Memory B cell (primary cell): ENCODE results near the gene ARHGEF2.

Source experiments
- ATAC-seq: fragments of 150-1000 bp; cut with Tn5 transposase; 2 replicates; pipeline ENCODE4 v1.10.0; 2021; ENCODE audit warnings: low read depth, mild to moderate bottlenecking, moderate library complexity
- DNase-seq, 2 donors: peaks; one replicate each; pipeline ENCODE4 v3.0.0; 2022; ENCODE audit warnings: low spot score in 2 of 2
- H3K27ac Mint-ChIP-seq: one replicate; pipeline ENCODE4 v1.8.0; 2022; ENCODE audit warnings: mild to moderate bottlenecking, moderate library complexity, mixed read lengths
- H3K27me3 Mint-ChIP-seq: one replicate; pipeline ENCODE4 v1.8.0; 2022; ENCODE audit warnings: mixed read lengths
- H3K36me3 Mint-ChIP-seq: one replicate; pipeline ENCODE4 v1.8.0; 2022; ENCODE audit warnings: mild to moderate bottlenecking, mixed read lengths
- H3K4me1 Mint-ChIP-seq: one replicate; pipeline ENCODE4 v1.8.0; 2022; ENCODE audit warnings: mixed read lengths
- H3K4me3 Mint-ChIP-seq: one replicate; pipeline ENCODE4 v1.8.0; 2022; ENCODE audit warnings: mild to moderate bottlenecking, moderate library complexity, mixed read lengths
- H3K9me3 Mint-ChIP-seq: one replicate; pipeline ENCODE4 v1.8.0; 2022; ENCODE audit warnings: mixed read lengths

Gene ARHGEF2

DNA sequence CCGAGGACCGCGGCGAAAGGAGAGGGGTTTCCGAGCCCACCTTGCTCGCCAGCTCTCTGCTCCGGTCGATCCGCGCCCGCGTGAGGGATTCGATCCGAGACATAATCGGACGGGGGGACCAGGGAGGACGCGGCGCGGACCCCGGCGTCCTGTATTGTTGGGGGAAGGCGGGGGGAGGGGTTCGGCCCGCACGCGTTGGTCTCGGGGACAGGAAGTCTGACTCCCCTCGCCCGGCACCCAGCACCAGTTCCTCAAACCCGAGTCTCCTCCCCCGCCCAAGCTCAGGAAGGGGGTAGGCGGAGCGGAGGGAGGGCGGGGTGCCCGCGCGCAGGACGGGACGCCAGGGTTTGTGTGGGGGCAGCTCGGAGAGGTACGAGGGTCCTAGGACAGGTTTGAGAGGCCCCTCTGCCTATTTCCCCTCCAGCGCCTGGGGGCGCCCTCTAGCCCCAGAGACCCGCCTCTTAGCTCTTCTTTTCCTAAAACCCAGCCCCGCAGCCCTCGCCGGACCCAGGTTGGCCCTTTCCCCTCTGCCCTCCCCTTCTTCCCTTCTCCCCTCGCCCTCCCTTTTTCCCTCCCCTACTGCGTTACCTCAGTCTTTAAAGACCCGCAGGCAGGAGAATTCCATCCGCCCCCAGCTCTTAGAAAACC is at the start of gene ARHGEF2:
ARHGEF2 (minus strand) TSS at position 223 of the 648 bp plus-strand sequence; CDS start at position 103, 120 bp downstream.
- Mint-ChIP-seq H3K27me3 (no peaks in the 10 kb centered on the region), H3K27ac (peak within 1 kb of the TSS; percentile 91), H3K4me1 (peaks cover 53% of the 10 kb centered on the region), H3K9me3 (no peaks in the 10 kb centered on the region), H3K36me3 (peaks cover 21% of the 10 kb centered on the region), H3K4me3 (peak within 1 kb of the TSS; percentile 86)
- DNase-seq (peak; percentile 67 to 70), ATAC-seq (peak; percentile 81)

DNA sequence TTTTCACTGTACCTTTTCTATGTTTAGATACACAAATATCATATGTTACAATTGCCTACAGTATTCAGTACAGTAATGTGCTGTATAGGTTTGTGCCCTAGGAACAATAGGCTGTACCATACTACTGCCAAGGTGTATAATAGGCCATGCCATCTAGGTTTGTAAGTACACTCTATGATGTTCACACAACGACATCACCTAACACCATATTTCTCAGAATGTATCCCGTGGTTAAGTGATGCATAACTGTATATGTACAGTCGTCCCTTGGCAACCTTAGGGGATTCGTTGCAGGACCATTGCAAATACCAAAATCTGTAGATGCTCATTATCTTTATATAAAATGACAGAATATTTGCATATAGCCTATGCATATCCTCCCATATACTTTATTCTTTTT is 48.2 kb upstream of the ARHGEF2 start:
- Mint-ChIP-seq H3K27me3 (peaks cover 4% of the 10 kb centered on the region), H3K36me3 (no peaks in the 10 kb centered on the region), H3K27ac (no peak overlapping the region), H3K9me3 (no peaks in the 10 kb centered on the region), H3K4me3 (no peak overlapping the region), H3K4me1 (peaks cover 8% of the 10 kb centered on the region)
- DNase-seq (no peak), ATAC-seq (no peak)

DNA sequence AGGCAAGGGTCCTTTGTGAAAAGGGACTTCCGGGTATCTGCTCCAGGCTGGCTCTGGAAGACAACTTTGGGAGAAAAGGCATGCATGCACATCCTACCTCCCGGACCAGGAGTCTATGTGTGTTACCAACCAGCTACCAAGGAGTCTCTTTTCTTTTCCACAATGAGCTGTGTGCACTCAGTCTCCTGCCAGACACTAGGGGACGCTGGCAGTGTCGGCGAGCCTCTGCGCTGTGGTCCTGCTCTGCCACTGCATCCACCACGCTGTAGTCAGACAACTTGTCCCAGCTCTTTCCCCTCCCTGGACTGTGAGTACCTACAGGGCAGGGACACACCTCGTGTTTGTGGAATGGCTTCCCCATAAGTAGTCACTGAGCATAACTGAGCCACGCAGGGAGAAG is 47.5 kb upstream of the ARHGEF2 start:
- Mint-ChIP-seq H3K9me3 (no peaks in the 10 kb centered on the region), H3K27ac (no peak overlapping the region), H3K27me3 (peaks cover 4% of the 10 kb centered on the region), H3K4me1 (peaks cover 8% of the 10 kb centered on the region), H3K36me3 (no peaks in the 10 kb centered on the region), H3K4me3 (no peak overlapping the region)
- DNase-seq (peak in 1 of 2 donors; percentile 14), ATAC-seq (peak; percentile 89)

DNA sequence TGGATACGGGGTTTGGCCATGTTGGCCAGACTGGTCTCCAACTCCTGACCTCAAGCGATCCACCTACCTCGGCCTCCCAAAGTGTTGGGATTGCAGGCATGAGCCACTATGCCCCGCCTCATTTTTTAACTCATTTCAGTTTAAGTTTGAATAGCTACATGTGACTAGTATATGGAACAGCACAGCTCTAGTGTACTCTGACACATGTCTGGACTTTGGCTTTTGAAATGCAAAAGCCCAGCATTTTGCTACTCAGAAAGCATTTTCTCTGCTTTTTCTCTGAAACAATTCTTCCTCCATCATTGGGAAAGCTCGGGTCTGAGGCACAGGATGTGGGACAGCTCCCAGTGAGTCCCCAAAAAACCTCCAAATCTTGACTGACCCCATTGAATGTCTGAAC is 46.5 kb upstream of the ARHGEF2 start:
- peaks cover 4% of the 10 kb centered on the region for H3K27me3 Mint-ChIP-seq
- peaks cover 13% of the 10 kb centered on the region for H3K4me1 Mint-ChIP-seq
- H3K36me3 Mint-ChIP-seq, result no peaks in the 10 kb centered on the region
- no peaks in the 10 kb centered on the region for H3K9me3 Mint-ChIP-seq
- ATAC-seq (no peak), DNase-seq (no peak)
- H3K4me3 Mint-ChIP-seq, result no peak overlapping the region
- no peak overlapping the region for H3K27ac Mint-ChIP-seq

DNA sequence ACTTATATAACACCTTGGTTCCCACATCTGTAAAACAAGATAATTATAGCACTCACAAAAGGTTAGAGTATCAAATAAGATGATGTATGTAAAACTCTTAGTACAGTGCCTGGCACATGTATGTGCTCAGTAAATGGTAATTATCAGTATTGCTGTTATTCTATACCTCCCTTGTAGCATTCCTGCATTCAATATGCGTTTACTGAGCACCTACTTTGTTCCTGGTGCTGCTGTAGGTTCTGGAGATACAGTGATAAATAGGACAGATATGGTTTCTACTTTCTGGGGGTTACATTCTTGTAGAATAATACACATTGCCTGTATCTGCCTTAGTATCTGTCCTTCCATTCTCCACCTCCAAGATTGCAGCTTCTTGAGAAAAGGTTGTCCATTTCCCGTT is 43.6 kb upstream of the ARHGEF2 start:
- no peak overlapping the region for H3K27ac Mint-ChIP-seq

DNA sequence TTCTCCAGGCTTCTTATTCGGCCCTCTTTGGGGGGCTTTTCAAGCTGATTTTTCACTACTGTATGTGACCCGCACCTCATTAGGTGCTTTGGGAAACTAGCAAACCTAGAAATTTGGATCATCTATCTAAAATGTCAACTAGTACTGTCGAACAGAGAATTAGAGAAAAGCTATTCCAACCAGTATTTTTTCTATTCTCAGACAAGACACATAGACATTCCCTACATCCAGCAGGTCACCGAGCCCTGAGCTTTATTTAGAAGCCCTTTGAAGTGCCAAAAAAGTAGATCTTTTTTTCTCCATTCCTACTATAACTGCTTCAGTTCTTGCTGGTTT is 42.7 kb upstream of the ARHGEF2 start:
- Mint-ChIP-seq H3K27me3 (peaks cover 4% of the 10 kb centered on the region), H3K9me3 (no peaks in the 10 kb centered on the region), H3K27ac (peak overlapping the region; percentile 89), H3K36me3 (peaks cover 12% of the 10 kb centered on the region), H3K4me1 (peaks cover 21% of the 10 kb centered on the region), H3K4me3 (peak overlapping the region; percentile 98)
- no peak for DNase-seq
- no peak for ATAC-seq

More for the DNA sequence above, 43.6 kb upstream of the ARHGEF2 start:
- Mint-ChIP-seq H3K4me1 (peaks cover 22% of the 10 kb centered on the region), H3K4me3 (no peak overlapping the region), H3K9me3 (no peaks in the 10 kb centered on the region), H3K27me3 (peaks cover 4% of the 10 kb centered on the region), H3K36me3 (peaks cover 9% of the 10 kb centered on the region)
- ATAC-seq, result no peak
- no peak for DNase-seq

DNA sequence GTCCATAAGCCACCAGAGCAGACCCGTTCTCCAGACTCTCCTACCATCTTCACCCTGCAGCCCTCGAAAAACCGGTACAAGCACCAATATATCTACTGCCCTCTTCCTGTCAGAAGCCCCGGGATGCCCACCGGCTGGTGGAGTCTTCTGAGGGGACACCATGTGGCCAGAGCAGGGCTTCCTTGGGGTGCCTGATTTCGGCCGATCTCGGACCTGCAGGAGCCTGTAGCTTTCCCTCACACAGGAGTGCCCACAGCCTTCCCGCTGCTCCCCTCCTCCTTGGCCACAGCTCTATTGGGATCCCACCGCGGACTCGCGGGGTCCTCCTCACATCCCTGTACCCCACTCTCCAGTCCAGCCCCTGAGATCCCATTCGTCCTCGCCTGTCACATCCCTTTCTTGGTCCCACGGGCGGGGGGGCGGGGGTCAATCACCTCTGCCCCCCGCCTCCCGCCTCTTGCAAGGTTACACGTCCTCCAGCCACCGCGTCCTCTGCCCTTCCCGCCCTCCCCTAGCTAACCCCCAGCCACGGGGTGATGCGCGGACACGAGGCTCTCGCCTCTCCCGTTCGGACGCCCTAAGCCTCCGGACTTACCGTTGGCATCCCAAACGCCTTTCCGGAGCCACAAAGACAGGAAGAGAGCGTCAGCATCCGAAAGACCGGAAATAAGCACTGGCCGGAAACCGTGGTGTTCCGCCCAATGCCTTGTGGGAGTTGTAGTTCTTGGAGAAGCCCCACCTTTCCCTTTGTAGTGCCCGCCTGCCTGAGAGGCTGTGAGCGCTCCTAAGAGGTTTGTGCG is 42.1 kb upstream of the ARHGEF2 start, which contains the start of gene SSR2:
SSR2 (minus strand) TSS at position 659 of the 800 bp plus-strand sequence. CDS start 784 bp downstream, outside the sequence.
- peak; percentile 73 for DNase-seq
- peaks cover 12% of the 10 kb centered on the region for H3K36me3 Mint-ChIP-seq
- no peaks in the 10 kb centered on the region for H3K9me3 Mint-ChIP-seq
- H3K27me3 Mint-ChIP-seq, result peaks cover 4% of the 10 kb centered on the region
- peak within 1 kb of the TSS; percentile 98 for H3K4me3 Mint-ChIP-seq
- H3K4me1 Mint-ChIP-seq, result peaks cover 19% of the 10 kb centered on the region
- H3K27ac Mint-ChIP-seq, result peak within 1 kb of the TSS; percentile 89
- peak; percentile 100 for ATAC-seq

DNA sequence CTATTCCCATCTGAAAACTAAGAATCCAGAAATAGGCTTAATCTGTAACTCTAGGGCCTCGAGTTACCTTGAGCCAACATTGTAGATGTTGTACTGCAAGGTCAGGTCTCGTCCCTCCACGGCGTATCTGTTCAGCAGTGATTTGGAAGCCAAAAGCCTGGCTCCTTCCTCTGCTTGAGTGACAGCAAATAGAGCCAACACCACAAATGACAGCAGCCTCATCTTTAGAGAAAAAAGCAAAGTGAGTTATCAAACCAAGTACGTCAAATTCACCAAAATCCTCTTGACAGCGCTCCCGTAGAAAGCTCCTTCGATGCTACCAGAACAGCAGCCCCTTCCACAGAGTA is 41.6 kb upstream of the ARHGEF2 start:
- Mint-ChIP-seq H3K36me3 (peaks cover 12% of the 10 kb centered on the region), H3K4me3 (peak overlapping the region; percentile 98), H3K4me1 (peaks cover 16% of the 10 kb centered on the region), H3K27me3 (no peaks in the 10 kb centered on the region), H3K27ac (peak overlapping the region; percentile 89), H3K9me3 (no peaks in the 10 kb centered on the region)
- ATAC-seq (no peak), DNase-seq (no peak)

DNA sequence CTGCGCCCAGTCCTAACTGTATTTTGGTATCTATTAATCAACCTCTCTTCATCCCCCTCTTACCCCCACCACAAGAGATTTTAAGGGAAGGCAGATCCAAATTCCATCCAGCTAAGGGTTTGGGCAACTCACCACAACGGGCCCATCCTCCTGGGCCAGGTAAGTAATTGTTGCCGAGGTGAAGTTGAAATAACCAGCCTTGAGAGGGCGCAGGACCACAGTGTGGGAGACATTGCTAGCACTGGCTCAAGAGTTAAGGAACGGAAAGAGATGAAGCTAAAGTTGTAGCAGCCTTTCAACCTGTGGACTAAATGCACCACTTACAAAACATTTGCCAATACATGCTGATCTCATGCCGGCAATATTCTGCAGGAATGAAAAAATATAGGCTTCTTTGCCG is 36.5 kb upstream of the ARHGEF2 start:
- H3K4me1 Mint-ChIP-seq, result peaks cover 22% of the 10 kb centered on the region
- no peaks in the 10 kb centered on the region for H3K9me3 Mint-ChIP-seq
- H3K27ac Mint-ChIP-seq, result no peak overlapping the region
- ATAC-seq (no peak), DNase-seq (no peak)
- no peaks in the 10 kb centered on the region for H3K27me3 Mint-ChIP-seq
- peaks cover 32% of the 10 kb centered on the region for H3K36me3 Mint-ChIP-seq
- H3K4me3 Mint-ChIP-seq, result no peak overlapping the region

DNA sequence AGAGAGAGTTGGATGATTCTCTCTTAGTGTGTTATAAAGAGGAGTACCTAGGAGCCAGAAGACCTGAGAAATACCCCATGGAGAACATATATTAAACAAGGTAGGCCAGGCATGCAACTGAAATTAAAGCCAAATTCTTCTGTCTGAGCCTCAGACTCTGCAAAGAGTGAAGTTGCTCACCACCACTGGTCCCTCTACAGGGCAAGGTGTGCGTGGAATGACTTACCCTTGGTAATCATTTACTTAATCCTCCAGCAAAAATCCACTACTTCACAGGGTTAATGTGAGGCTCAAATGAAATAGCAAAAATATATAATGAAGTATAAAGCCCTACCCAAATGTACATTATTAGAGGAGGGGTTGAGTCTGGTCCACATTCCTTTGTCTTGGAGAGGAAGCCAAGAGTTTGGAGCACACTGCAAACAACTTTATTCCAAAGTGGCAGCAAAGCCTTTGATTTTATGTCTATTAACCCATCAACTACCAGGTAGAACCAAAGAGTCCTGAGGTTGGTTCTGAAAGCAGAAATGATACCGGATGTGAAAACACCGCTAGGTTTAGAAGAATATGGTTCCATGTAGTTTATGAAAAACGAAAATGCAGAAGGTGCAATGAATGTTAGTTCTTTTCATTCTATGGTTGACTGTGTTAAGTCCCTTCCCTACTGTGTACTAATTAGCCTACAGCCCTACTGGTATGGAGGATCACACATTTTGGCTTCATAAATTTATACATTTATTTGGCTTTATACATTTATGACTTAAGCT is 33.9 kb upstream of the ARHGEF2 start:
- peak; percentile 95 for ATAC-seq
- Mint-ChIP-seq H3K4me3 (peak overlapping the region; percentile 8), H3K9me3 (no peaks in the 10 kb centered on the region), H3K4me1 (peaks cover 13% of the 10 kb centered on the region), H3K27ac (peak overlapping the region; percentile 87), H3K36me3 (peaks cover 38% of the 10 kb centered on the region), H3K27me3 (no peaks in the 10 kb centered on the region)
- DNase-seq, result peak in 1 of 2 donors; percentile 18

DNA sequence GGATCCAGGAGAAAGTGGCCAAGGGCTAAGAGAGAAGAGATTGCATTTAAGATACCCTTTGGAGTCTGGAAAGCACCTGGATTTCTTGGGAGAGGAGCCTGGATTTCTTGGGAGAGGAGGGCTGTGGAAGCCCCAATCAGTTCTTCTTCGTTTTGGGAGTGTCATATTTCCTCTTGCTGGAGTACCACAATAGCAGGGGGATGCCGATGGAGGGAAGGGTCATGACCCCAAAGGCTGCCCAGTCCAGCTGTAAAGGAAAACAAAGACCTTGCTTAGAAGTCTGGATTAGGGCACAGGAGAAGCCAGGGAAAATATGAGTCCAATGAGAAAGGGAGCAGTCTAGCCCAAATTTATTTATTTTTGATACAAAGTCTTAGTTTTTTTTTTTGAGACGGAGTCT is 31.1 kb upstream of the ARHGEF2 start:
- Mint-ChIP-seq H3K27ac (no peak overlapping the region), H3K9me3 (no peaks in the 10 kb centered on the region), H3K4me3 (no peak overlapping the region), H3K27me3 (no peaks in the 10 kb centered on the region), H3K4me1 (peaks cover 13% of the 10 kb centered on the region), H3K36me3 (peaks cover 31% of the 10 kb centered on the region)
- ATAC-seq (no peak), DNase-seq (no peak)

DNA sequence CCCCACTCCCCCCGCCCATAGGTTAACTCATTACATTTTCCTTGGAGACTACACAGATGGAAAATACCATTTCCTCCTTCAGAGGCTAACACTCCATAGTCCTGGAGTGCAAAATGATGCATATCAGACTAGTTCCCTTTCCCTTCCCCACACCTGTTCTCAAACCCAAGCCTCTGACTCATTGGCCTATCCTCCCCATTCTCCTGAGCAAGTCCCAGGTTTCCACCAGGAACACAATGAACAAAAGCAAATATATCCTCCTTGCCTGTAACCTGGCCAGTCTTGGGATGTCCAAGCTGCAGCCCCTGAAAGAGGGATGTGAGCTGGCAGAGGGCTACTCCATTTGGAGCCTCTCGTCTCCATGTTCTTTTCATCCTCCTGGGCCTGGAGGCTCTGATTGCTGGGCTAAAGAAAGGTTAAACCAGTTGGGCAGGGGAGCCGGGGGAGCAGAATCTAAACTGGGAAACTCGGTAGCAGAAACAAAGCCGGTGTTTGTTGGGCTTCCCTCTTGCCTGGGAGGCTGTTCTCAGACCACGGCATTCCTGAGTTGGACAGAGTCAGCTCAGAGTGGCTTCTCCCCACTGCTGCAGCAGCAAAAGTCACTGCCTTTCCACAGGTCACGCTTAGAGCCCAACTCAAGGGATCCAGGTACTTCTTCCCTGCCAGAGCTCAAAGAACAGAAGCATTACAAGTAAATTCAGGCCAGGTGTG is 28.5 kb upstream of the ARHGEF2 start:
- H3K36me3 Mint-ChIP-seq, result peaks cover 25% of the 10 kb centered on the region
- H3K4me3 Mint-ChIP-seq, result no peak overlapping the region
- no peaks in the 10 kb centered on the region for H3K9me3 Mint-ChIP-seq
- no peaks in the 10 kb centered on the region for H3K27me3 Mint-ChIP-seq
- peaks cover 7% of the 10 kb centered on the region for H3K4me1 Mint-ChIP-seq
- H3K27ac Mint-ChIP-seq, result no peak overlapping the region
- DNase-seq, result no peak
- no peak for ATAC-seq

DNA sequence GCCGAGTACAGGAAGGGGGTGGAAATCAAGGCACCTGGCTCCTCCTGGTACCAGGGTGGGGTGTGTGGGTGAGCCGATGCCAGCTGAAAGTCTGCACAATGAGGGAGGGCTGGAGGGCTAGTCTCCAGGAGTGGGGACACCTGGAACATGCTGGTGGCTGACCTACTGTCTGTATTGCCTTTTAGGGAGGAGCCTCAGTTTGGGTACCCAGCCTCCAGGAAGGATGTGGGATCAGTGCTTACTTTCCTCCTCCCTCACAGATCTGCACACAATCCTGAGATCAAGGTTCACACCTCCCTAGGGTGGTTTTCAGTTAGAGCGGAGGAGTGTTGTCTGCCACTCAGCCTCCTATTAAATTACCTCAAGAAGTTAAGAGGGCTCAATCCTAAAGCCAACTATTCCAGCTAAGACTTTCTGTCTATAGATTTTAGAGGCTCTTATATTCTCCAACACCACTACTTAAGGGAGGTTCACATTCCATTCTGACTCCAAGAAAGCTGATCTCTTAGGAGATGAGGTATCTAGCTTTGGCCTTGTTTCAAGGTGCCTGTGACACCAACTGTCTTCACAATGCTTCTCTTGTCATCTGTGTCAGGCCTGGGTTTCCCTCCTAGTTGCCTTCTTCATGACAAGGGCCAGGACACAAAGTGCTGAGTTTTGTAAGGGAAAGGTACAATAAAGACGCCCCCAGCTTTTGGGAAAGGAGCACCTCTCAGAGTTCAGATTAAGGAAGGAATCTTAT is 26.7 kb upstream of the ARHGEF2 start:
- Mint-ChIP-seq H3K36me3 (peaks cover 12% of the 10 kb centered on the region), H3K9me3 (no peaks in the 10 kb centered on the region), H3K27ac (peak overlapping the region; percentile 63), H3K4me1 (no peaks in the 10 kb centered on the region), H3K27me3 (no peaks in the 10 kb centered on the region), H3K4me3 (no peak overlapping the region)
- ATAC-seq (no peak), DNase-seq (no peak)
